GM21528 (cell line): Measurements from ENCODE around the gene NECTIN1.

Source experiments
- ATAC-seq: cut with Tn5 transposase; IDR thresholded peaks from one replicate; pipeline ENCODE4 v1.9.1; 2021; ENCODE audit warnings: mild to moderate bottlenecking, moderate library complexity; ENCODE audit not compliant: unreplicated experiment, low FRiP score

The NECTIN1 gene

GRCh38 chr11:119651802-119652584 is 77.0 kb downstream of the NECTIN1 start:
- no peak for ATAC-seq

- no peak for ATAC-seq
Measured at GRCh38 chr11:119650251-119650650, 78.7 kb downstream of the NECTIN1 start.

- no peak for ATAC-seq
Measured at GRCh38 chr11:119647254-119647653, 81.7 kb downstream of the NECTIN1 start.

- ATAC-seq: no peak
Measured at GRCh38 chr11:119645018-119645417, 84.0 kb downstream of the NECTIN1 start.

- ATAC-seq: no peak
Measured at GRCh38 chr11:119644502-119644901, 84.5 kb downstream of the NECTIN1 start.

- no peak for ATAC-seq
Measured at GRCh38 chr11:119643876-119644225, 85.1 kb downstream of the NECTIN1 start.

GRCh38 chr11:119643212-119643875 is 85.7 kb downstream of the NECTIN1 start:
- no peak for ATAC-seq

GRCh38 chr11:119641983-119642745 is 86.8 kb downstream of the NECTIN1 start:
- no peak for ATAC-seq

GRCh38 chr11:119640541-119640940 is 88.5 kb downstream of the NECTIN1 start:
- no peak for ATAC-seq

- no peak for ATAC-seq
Measured at GRCh38 chr11:119639642-119640205, 89.3 kb downstream of the NECTIN1 start.

- no peak for ATAC-seq
Measured at GRCh38 chr11:119638851-119639250, 90.1 kb downstream of the NECTIN1 start.

GRCh38 chr11:119637481-119637880 is 91.5 kb downstream of the NECTIN1 start:
- no peak for ATAC-seq

GRCh38 chr11:119635776-119636175 is 93.2 kb downstream of the NECTIN1 start:
- no peak for ATAC-seq

GRCh38 chr11:119635041-119635740 is 93.8 kb downstream of the NECTIN1 start:
- no peak for ATAC-seq

GRCh38 chr11:119634301-119634700 is 94.7 kb downstream of the NECTIN1 start:
- no peak for ATAC-seq

GRCh38 chr11:119629834-119630624 is 99.0 kb downstream of the NECTIN1 start:
- no peak for ATAC-seq

- ATAC-seq: no peak
Measured at GRCh38 chr11:119629085-119629484, 99.9 kb downstream of the NECTIN1 start.

- no peak for ATAC-seq
Measured at GRCh38 chr11:119627286-119627685, 101.7 kb downstream of the NECTIN1 start.

- no peak for ATAC-seq
Measured at GRCh38 chr11:119626871-119627270, 102.1 kb downstream of the NECTIN1 start.
